ENCODE measurements around the gene PICK1.

- TF ChIP-seq POLR2A (IDR thresholded peaks at IDR 0.05) (no peak), CTCF (IDR thresholded peaks at IDR 0.05) (no peak)
These were observed 23.3 kb downstream of the PICK1 start for GRCh38 chr22:38080474-38080849.
